Kidney (tissue), 14 donors: ENCODE data around the gene LCE1A. TPM values are rescaled to one million over a fixed set of nuclear protein-coding genes. Genes with fewer than 3 reads are reported as not detected.
A peak's percentile ranks its signal among the peaks of the same experiment; 100 is the strongest.

Source experiments
- DNase-seq, 5 donors: peaks; one replicate each; pipeline ENCODE4 v3.0.0-alpha.2; 2013 to 2020
- FAIRE-seq: peaks from 2 replicates; lab custom pipeline; 2012; peaks lifted over from hg19 to GRCh38; lab: Jason Lieb, UNC
- H3K27ac ChIP-seq, 2 donors: one replicate each; pipeline ENCODE4 v1.7.0; 2013; ENCODE audit warnings: low read depth in 2 of 2, low read length in 2 of 2, inconsistent platforms in 1 of 2
- H3K27me3 ChIP-seq: one replicate; pipeline ENCODE4 v1.7.1; 2013; ENCODE audit warnings: low read length, inconsistent platforms; ENCODE audit not compliant: control insufficient read depth, insufficient read depth
- H3K36me3 ChIP-seq, 3 donors: one replicate each; pipeline versions ENCODE4 v1.7.0 to v1.7.1; 2013; ENCODE audit warnings: low read length in 3 of 3, control low read depth in 1 of 3, inconsistent platforms in 1 of 3; ENCODE audit not compliant: insufficient read depth in 3 of 3, control insufficient read depth in 2 of 3
- H3K4me1 ChIP-seq, 3 donors: one replicate each; pipeline versions ENCODE4 v1.7.0 to v1.7.1; 2013; ENCODE audit warnings: low read length in 3 of 3, inconsistent platforms in 1 of 3, low read depth in 1 of 3; ENCODE audit not compliant: control insufficient read depth in 2 of 3, insufficient read depth in 2 of 3
- H3K4me3 ChIP-seq, 3 donors: one replicate each; pipeline versions ENCODE4 v1.7.0 to v1.8.1; 2013; ENCODE audit warnings: low read length in 3 of 3, control low read depth in 1 of 3, inconsistent platforms in 1 of 3
- H3K9ac ChIP-seq, 3 donors: one replicate each; pipeline versions ENCODE4 v1.7.0 to v1.7.1; 2013; ENCODE audit warnings: low read length in 3 of 3, control low read depth in 1 of 3, inconsistent platforms in 1 of 3
- H3K9me3 ChIP-seq, 3 donors: one replicate each; pipeline versions ENCODE4 v1.7.0 to v1.7.1; 2013; ENCODE audit warnings: low read length in 3 of 3, control low read depth in 1 of 3, inconsistent platforms in 1 of 3; ENCODE audit not compliant: control insufficient read depth in 2 of 3, insufficient read depth in 1 of 3
- intact Hi-C: fragments of 100-400 bp; cut with DNase I; formaldehyde crosslinking; loops from one replicate; pipeline ENCODE4 v1.11.1; 2022
- polyA plus RNA-seq: library from polyadenylated mRNA; stranded (reverse); fragments of 350-450 nt; fragmentation: Illumina TruSeq; extraction: RNeasy Lipid Tissue Mini Kit (QIAGEN cat#74804); gene quantifications from one replicate; pipeline ENCODE4 v1.2.3, GENCODE V29; 2014; ENCODE audit warnings: low read depth, low replicate concordance; ENCODE audit not compliant: insufficient read depth
- total RNA-seq: library from RNA; stranded (reverse); fragmentation: NEBNext Ultra II Directional; extraction: Animal tissue kit (Norgen Biotek cat#: 25700); gene quantifications from one replicate; pipeline ENCODE4 v1.2.1, GENCODE V29; 2021
- TF ChIP-seq, protein P1 (sequence below): IDR thresholded peaks from 3 replicates; pipeline ENCODE4 v1.5.1; 2012; ENCODE audit warnings: mild to moderate bottlenecking, moderate library complexity, borderline replicate concordance; ENCODE audit not compliant: insufficient read depth; ENCODE audit errors: extremely low read depth
- donor health status: control.
- donor health status: control.
- donor health status: control.
- donor health status: control.
- donor health status: control.
- donor health status: DM: yes; HTN: yes; CAD: no.
- donor health status: Normal renal cell carcinoma (clear cell type).

LCE1A gene
- total and polyA plus RNA-seq, 2 donors from 2014 or later, result not detected

DNA sequence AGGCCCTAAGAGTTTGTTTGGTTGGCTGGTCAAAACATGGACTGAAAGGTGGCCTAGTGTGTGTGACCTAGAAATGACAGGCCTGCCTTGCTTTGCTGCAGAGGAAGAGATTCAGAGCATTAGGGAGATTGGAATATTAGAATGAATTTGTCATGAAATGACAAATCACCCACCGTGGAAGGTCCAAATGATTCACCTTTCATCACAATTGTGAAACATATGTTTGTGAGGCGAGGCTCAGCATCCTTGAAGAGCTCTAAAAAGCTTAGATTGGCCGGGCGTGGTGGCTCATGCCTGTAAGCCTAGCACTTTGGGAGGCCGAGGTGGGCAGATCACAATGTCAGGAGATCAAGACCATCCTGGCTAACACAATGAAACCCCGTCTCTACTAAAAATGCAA is 10.0 kb upstream of the LCE1A start:
- H3K9me3 ChIP-seq, result no peaks in the 10 kb centered on the region
- H3K9ac ChIP-seq, result no peak overlapping the region
- H3K36me3 ChIP-seq, result no peaks in the 10 kb centered on the region
- intact Hi-C loops, result no loop called here
- H3K4me1 ChIP-seq, result no peaks in the 10 kb centered on the region
- H3K4me3 ChIP-seq, result no peak overlapping the region
- H3K27me3 ChIP-seq, result no peaks in the 10 kb centered on the region
- no peak overlapping the region for H3K27ac ChIP-seq
- FAIRE-seq (no peak), DNase-seq (no peak)
- TF ChIP-seq, protein P1, sequence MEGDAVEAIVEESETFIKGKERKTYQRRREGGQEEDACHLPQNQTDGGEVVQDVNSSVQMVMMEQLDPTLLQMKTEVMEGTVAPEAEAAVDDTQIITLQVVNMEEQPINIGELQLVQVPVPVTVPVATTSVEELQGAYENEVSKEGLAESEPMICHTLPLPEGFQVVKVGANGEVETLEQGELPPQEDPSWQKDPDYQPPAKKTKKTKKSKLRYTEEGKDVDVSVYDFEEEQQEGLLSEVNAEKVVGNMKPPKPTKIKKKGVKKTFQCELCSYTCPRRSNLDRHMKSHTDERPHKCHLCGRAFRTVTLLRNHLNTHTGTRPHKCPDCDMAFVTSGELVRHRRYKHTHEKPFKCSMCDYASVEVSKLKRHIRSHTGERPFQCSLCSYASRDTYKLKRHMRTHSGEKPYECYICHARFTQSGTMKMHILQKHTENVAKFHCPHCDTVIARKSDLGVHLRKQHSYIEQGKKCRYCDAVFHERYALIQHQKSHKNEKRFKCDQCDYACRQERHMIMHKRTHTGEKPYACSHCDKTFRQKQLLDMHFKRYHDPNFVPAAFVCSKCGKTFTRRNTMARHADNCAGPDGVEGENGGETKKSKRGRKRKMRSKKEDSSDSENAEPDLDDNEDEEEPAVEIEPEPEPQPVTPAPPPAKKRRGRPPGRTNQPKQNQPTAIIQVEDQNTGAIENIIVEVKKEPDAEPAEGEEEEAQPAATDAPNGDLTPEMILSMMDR, result no peak

DNA sequence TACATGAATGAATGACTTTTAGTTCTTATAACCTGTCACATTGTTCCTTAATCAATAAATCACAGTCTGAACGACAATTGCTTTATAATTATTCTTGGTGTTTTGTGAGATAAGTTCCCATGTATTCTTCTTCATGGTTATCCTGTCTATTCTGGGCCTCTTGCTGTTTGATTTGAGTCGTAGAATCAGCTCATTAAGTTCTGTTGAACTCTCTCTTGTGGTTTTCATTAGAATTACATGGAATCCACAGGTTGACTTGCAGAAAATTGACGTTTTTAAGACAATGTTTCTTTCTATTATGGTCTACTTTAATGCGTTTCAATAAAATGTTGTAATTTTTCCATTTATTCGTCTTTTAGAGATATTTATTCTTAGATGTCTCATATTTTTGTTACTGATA is 4.0 kb upstream of the LCE1A start:
- intact Hi-C loops, result no loop called here
- DNase-seq, result no peak
- Histone ChIP-seq H3K9me3 (no peaks in the 10 kb centered on the region), H3K27ac (no peak overlapping the region), H3K4me1 (no peaks in the 10 kb centered on the region), H3K9ac (no peak overlapping the region), H3K4me3 (no peak overlapping the region), H3K36me3 (no peaks in the 10 kb centered on the region), H3K27me3 (no peaks in the 10 kb centered on the region)
- TF ChIP-seq, protein P1, result no peak
- FAIRE-seq, result peak; percentile 33

DNA sequence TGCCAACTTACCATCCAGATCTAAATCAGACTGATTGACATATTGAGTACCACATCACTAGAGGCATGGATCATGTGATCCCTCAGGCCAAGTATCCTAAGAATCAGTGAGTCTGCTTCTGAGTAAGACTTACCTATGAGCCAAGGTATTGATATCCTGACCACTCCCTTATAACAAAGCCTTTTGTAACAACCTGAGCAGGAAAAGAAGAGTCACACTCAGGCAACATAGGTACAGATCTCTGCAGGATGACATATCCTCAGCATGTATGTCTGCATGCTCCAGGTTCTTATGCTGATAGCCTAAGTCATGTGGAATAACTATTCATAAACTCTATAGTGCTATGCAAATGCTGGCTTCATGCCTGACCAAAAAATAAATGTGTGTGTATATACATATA is 2.3 kb upstream of the LCE1A start:
- Histone ChIP-seq H3K9ac (no peak overlapping the region), H3K9me3 (no peaks in the 10 kb centered on the region), H3K4me3 (no peak overlapping the region), H3K4me1 (no peaks in the 10 kb centered on the region), H3K27me3 (no peaks in the 10 kb centered on the region), H3K36me3 (no peaks in the 10 kb centered on the region), H3K27ac (no peak overlapping the region)
- intact Hi-C loops, result no loop called here
- TF ChIP-seq, protein P1, result no peak
- FAIRE-seq (no peak), DNase-seq (no peak)

DNA sequence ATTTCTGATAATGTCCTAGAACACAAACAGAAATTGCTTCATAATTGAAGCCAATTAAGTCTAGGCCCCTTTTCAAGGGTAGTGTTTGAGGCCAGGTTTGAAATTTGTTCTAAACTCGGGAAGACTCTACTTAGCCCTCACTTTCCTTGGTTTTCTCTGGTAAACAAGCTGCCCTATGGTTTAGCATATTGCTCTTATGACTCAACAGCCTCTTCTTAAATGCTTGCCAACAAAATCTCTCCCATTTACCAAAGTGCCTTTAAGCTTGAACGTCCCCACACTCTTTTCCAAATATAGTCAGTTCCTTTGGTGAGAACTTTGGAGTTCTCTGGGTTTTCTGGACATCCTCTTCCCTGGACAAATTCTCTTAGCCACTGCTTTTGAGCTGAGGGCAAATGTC is 9.6 kb downstream of the LCE1A start:
- Histone ChIP-seq H3K9ac (no peak overlapping the region), H3K4me3 (no peak overlapping the region), H3K27me3 (no peaks in the 10 kb centered on the region), H3K9me3 (no peaks in the 10 kb centered on the region), H3K4me1 (no peaks in the 10 kb centered on the region), H3K27ac (no peak overlapping the region), H3K36me3 (no peaks in the 10 kb centered on the region)
- FAIRE-seq (no peak), DNase-seq (no peak)
- intact Hi-C loops, result no loop called here
- TF ChIP-seq, protein P1, result no peak
